Activated CD4-positive, alpha-beta T cell treated with anti-CD3 and anti-CD28 coated beads, Interleukin-2, amount 10 ng/mL, durations not matched to agents 7 days and 5 days (primary cell): ENCODE data around the gene ASIC5. TPM values are rescaled to one million over a fixed set of nuclear protein-coding genes. Genes with fewer than 3 reads are reported as not detected.

Source experiments
- CTCF ChIA-PET: fragments of 350-600 bp; sonication (Branson Sonifier 250); formaldehyde crosslinking; loops from one replicate; lab custom pipeline; 2021; ENCODE audit warnings: antibody characterized with exemption; lab: Charles Lee
- POLR2A ChIA-PET: fragments of 350-600 bp; sonication (Branson Sonifier 250); formaldehyde crosslinking; loops from one replicate; lab custom pipeline; 2021; ENCODE audit warnings: antibody characterized with exemption; lab: Charles Lee
- DNase-seq: peaks from one replicate; pipeline ENCODE4 v3.0.0-alpha.2; 2020
- H3K27ac Mint-ChIP-seq: one replicate; pipeline ENCODE4 v1.8.0; 2021; ENCODE audit warnings: mild to moderate bottlenecking, moderate library complexity, mixed read lengths
- H3K27me3 Mint-ChIP-seq: one replicate; pipeline ENCODE4 v1.8.0; 2021; ENCODE audit warnings: mixed read lengths
- H3K36me3 Mint-ChIP-seq: one replicate; pipeline ENCODE4 v1.8.0; 2021; ENCODE audit warnings: low read depth, mixed read lengths
- H3K4me1 Mint-ChIP-seq: one replicate; pipeline ENCODE4 v1.8.0; 2021; ENCODE audit warnings: mixed read lengths
- H3K4me3 Mint-ChIP-seq: one replicate; pipeline ENCODE4 v1.8.0; 2021; ENCODE audit warnings: mild to moderate bottlenecking, moderate library complexity, mixed read lengths
- H3K9me3 Mint-ChIP-seq: one replicate; pipeline ENCODE4 v1.8.0; 2021; ENCODE audit warnings: mixed read lengths
- total RNA-seq, 2 experiments: library from RNA; stranded (reverse); gene quantifications; one replicate each; pipeline ENCODE4 v1.2.3, GENCODE V29; 2021

The ASIC5 gene
- total RNA-seq, 2 experiments from 2014 or later: not detected

DNA sequence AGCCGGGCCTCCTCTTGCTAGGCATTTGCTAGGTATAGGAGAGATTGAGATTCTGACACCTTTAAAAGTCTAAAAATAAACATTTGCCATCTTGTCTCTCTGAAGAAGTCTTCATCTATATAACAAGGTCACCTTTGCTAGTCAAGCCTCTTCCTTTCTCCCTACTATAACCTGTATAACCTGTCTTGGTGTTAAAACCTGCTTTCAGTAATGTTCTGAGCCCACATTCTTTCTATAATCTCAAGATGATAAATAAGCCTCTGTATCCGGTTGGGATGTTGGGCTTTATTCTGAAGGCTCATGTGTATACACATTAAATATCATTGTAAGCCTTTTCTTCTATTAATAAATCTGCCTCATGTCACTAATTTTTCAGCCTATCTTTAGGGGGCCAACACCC lies 10.2 kb downstream of the ASIC5 start:
- Mint-ChIP-seq H3K4me3 (no peak overlapping the region), H3K27ac (no peak overlapping the region), H3K4me1 (no peaks in the 10 kb centered on the region), H3K9me3 (no peaks in the 10 kb centered on the region), H3K36me3 (no peaks in the 10 kb centered on the region), H3K27me3 (no peaks in the 10 kb centered on the region)
- POLR2A ChIA-PET: no interaction called here
- DNase-seq: no peak
- CTCF ChIA-PET: no interaction called here

DNA sequence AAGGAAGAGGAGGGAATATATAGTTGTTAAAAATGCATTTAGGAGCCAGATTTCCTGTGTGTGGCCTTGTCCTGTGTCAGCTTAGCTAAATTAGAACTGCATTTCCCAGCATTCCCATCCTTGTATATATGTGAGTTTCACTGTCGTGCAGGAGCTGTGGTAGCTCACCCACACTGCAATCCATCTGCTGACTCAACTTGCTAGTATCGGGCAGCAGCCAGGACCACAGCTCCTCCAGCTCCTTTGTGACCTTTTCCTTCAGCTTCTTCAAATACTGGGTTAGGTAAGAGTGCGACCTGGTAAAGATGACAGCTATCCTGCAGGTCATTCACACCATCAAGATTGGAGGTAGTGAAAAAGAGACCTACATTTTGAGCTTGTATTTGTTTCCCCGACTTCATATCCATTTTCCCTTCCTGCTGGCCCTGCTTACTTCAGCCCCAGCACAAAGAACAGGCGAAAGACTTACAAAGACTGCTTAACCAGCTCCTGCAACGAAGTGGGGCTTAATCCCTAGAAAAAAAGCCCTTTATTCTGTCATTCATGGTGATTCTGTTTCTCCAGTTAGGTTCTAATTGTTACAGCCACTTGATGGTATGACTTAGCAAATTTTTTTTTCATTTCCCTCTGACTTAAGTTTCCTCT lies 11.4 kb downstream of the ASIC5 start:
- POLR2A ChIA-PET: no interaction called here
- no peak overlapping the region for H3K27ac Mint-ChIP-seq
- CTCF ChIA-PET: no interaction called here
- H3K9me3 Mint-ChIP-seq: no peaks in the 10 kb centered on the region
- H3K27me3 Mint-ChIP-seq: no peaks in the 10 kb centered on the region
- no peak for DNase-seq
- H3K4me3 Mint-ChIP-seq: no peak overlapping the region
- H3K4me1 Mint-ChIP-seq: no peaks in the 10 kb centered on the region
- no peaks in the 10 kb centered on the region for H3K36me3 Mint-ChIP-seq

DNA sequence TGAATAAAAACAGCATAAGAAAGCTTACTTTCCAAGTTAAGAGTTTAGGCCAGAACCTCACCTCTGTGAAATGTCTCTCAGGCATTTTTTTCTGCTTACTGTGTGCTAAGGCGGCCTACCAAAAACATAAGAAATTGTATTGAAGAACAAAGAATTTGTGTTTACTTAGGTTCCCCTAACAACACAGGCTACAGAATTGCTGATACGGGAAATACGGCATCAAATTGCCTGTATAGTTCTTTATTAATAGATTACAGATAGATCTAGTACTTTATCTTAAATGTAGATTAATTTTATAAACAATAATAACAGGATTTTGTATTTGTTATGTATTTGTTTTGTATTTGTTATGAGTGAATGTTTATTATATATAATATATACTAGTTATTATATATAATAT lies 12.9 kb downstream of the ASIC5 start:
- DNase-seq: no peak
- H3K36me3 Mint-ChIP-seq: no peaks in the 10 kb centered on the region
- no peak overlapping the region for H3K4me3 Mint-ChIP-seq
- ChIA-PET POLR2A (no interaction called here), CTCF (no interaction called here)
- H3K27ac Mint-ChIP-seq: no peak overlapping the region
- no peaks in the 10 kb centered on the region for H3K4me1 Mint-ChIP-seq
- no peaks in the 10 kb centered on the region for H3K9me3 Mint-ChIP-seq
- no peaks in the 10 kb centered on the region for H3K27me3 Mint-ChIP-seq

DNA sequence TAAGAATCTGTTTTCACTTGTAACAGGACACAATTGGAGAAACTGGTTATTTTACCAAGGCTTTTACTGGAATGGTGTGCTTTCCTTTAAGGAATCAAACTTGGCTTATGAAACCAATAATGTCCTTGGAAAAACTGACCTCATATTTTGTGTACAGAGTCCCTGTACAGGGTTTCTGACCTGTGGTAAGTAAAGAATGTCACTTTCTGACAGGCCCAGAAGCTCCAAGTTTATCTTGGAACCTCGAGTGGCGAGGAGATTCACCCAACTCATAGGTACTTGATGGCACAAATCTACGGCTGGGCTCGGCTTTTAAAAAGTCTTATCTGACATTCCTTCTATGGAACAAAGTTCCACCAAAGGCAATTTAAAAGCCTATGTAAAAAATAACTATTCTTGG lies 17.0 kb downstream of the ASIC5 start:
- Mint-ChIP-seq H3K27me3 (no peaks in the 10 kb centered on the region), H3K9me3 (no peaks in the 10 kb centered on the region), H3K4me1 (no peaks in the 10 kb centered on the region), H3K4me3 (no peak overlapping the region), H3K27ac (no peak overlapping the region), H3K36me3 (no peaks in the 10 kb centered on the region)
- DNase-seq: no peak
- ChIA-PET POLR2A (no interaction called here), CTCF (no interaction called here)

DNA sequence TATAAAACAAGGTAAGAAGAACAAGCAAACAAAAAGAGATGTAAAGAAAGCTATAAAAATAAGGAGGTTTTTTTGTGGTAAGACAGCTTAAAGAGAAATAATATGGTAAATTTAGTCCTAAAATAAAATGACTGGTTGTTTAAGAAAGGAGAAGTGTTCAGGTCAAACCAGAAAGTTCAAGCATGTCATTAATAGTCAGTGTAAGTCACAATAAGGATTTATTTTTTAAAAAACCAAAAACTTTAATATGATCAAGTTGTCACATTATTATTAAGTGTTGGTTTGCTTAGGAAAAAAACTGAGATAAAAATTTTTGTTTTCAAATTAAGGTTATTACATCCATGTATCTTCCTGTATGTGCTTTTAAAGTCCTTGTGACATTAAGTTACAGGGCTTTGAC lies 19.1 kb downstream of the ASIC5 start:
- no peak overlapping the region for H3K27ac Mint-ChIP-seq
- no peaks in the 10 kb centered on the region for H3K36me3 Mint-ChIP-seq
- no peaks in the 10 kb centered on the region for H3K4me1 Mint-ChIP-seq
- no peaks in the 10 kb centered on the region for H3K27me3 Mint-ChIP-seq
- no peak overlapping the region for H3K4me3 Mint-ChIP-seq
- DNase-seq: no peak
- ChIA-PET POLR2A (no interaction called here), CTCF (no interaction called here)
- no peaks in the 10 kb centered on the region for H3K9me3 Mint-ChIP-seq

DNA sequence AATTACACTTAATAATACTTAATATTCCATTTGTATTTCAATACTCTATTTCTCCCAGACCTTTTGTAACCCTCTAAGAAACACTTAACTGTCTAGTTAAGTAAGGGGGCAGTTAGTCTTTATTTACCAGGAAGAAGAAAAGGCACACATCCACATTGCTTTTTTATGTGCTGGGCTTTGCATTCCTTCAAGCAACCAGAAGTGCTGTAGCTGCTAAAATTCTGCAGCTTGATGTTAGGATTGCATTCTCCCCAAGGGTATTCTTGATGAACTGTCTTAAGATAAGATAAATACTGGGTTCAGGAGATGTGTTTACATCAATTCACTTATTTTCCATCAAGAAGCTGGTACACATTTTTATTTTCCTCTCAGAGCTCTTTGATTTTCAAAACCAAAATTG lies 24.0 kb downstream of the ASIC5 start:
- H3K4me3 Mint-ChIP-seq: no peak overlapping the region
- peaks cover 2% of the 10 kb centered on the region for H3K27me3 Mint-ChIP-seq
- DNase-seq: no peak
- ChIA-PET CTCF (no interaction called here), POLR2A (no interaction called here)
- no peak overlapping the region for H3K27ac Mint-ChIP-seq
- no peaks in the 10 kb centered on the region for H3K4me1 Mint-ChIP-seq
- H3K36me3 Mint-ChIP-seq: no peaks in the 10 kb centered on the region
- no peaks in the 10 kb centered on the region for H3K9me3 Mint-ChIP-seq

DNA sequence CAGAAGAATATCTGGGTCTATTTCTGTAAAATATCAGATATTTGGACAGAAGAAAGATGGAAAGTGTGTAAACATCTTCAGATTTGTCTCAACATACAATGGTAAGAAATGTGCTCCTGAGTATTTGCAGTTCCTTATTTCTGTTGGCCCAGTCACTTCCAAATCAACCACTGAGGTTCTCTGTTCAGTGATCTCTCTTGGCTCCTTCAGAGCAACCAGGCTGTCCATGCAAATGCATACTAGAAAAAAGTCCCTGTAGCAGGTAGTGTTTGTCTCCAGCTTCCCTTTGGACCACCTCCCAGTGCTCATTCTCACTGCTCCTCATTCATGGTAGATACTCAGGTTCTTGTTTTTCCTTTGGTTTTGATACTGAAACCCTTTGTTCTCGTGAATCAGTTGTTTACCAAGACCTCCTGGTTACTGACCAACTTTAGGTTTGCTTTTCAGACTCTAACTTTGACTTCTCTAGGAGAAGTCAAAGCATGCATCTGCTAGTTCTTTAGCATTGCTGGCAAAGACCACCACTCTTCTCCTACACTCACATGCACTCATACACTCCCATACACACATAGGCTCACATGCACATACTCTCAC lies 28.8 kb downstream of the ASIC5 start:
- peaks cover 4% of the 10 kb centered on the region for H3K27me3 Mint-ChIP-seq
- no peaks in the 10 kb centered on the region for H3K36me3 Mint-ChIP-seq
- H3K4me3 Mint-ChIP-seq: no peak overlapping the region
- CTCF ChIA-PET: no interaction called here
- H3K27ac Mint-ChIP-seq: no peak overlapping the region
- DNase-seq: no peak
- H3K4me1 Mint-ChIP-seq: no peaks in the 10 kb centered on the region
- POLR2A ChIA-PET: no interaction called here
- H3K9me3 Mint-ChIP-seq: no peaks in the 10 kb centered on the region

DNA sequence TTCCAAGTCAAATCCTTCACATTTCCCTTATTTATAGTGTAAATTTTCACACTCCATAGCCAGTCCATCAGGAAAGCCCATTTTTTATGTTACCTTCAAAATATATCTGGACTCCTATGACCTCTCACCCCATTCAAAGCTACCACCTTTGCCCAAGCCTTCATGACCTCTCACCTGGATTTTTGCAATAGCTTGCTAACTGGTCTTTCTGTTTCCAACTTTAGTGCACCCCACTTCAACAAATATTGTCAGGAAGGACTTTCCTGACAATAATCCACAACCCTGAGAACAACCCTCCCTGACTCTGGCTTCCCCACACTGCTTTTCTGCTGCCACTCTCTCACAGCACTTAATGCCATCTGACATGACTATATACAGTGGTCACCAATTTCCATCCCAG lies 33.4 kb downstream of the ASIC5 start:
- H3K27ac Mint-ChIP-seq: no peak overlapping the region
- ChIA-PET POLR2A (no interaction called here), CTCF (no interaction called here)
- no peak for DNase-seq
- no peaks in the 10 kb centered on the region for H3K9me3 Mint-ChIP-seq
- no peaks in the 10 kb centered on the region for H3K36me3 Mint-ChIP-seq
- H3K4me3 Mint-ChIP-seq: no peak overlapping the region
- H3K27me3 Mint-ChIP-seq: peaks cover 2% of the 10 kb centered on the region
- no peaks in the 10 kb centered on the region for H3K4me1 Mint-ChIP-seq

DNA sequence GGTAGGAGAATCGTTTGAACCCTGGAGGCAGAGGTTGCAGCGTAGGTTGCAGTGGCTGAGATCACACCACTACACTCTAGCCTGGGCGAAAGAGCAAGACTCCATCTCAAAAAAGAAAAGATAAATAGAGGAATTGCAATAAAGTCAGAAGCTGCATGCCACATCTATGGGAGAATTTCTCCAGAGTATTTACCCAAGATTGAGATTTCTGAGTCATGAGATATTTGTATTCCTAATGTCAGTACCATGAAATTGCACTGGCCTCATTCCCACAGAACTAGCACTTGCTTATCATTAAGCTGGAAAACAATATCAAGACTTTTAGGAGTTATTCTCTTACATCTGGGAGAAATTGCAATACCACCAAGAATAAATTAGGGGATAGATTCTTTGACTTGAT lies 37.4 kb downstream of the ASIC5 start:
- Mint-ChIP-seq H3K36me3 (no peaks in the 10 kb centered on the region), H3K27me3 (peaks cover 5% of the 10 kb centered on the region), H3K4me3 (no peak overlapping the region), H3K4me1 (no peaks in the 10 kb centered on the region), H3K9me3 (no peaks in the 10 kb centered on the region), H3K27ac (no peak overlapping the region)
- ChIA-PET CTCF (no interaction called here), POLR2A (no interaction called here)
- DNase-seq: no peak

DNA sequence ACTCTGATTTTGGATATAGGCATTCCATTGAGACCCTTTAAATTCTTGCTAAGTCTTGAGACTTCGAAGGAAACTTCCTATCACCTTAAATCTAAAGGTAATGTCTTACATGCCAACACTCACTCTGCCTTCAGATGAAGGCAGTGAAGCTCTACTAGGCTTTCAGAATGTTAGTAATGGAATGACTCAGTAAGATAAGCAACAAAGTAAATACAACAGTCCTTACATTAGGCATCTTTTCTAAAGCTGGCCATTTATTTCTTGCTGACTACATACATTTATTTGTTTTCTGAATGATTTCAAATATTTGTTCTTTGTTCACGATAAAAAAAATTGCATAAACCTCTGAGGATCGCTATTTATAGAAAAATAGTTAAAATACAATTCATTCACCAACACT lies 43.5 kb downstream of the ASIC5 start:
- no peaks in the 10 kb centered on the region for H3K4me1 Mint-ChIP-seq
- H3K27me3 Mint-ChIP-seq: peaks cover 3% of the 10 kb centered on the region
- H3K27ac Mint-ChIP-seq: no peak overlapping the region
- CTCF ChIA-PET: no interaction called here
- no peaks in the 10 kb centered on the region for H3K36me3 Mint-ChIP-seq
- no peaks in the 10 kb centered on the region for H3K9me3 Mint-ChIP-seq
- POLR2A ChIA-PET: no interaction called here
- no peak for DNase-seq
- no peak overlapping the region for H3K4me3 Mint-ChIP-seq

DNA sequence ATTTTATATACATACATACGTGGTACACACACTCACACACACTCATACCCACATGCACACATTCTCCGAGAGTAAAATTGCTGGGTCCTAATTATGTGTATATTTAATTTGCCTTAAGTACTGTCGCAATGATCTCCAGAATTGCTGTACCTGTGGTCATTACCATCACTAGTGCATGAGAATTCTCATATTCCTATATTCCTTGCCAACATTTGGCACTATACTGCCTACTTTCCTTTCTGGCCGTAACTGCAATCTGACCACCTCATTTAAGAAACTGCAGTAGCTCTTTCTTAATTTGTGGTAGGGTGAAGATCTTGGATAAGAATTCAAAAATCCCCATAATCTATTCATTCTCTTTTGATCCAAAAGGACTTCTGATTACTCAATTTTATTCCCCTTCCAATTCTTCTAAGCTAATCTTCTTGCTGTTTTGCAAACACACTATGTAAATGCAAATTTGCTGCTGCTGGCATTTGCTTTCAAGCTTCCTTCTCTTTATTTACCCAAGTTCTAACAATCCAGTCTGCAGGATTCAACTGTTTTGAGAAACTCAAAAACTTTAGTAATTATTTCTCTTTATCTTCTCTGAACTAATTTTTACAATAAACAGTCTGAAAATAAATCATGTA lies 45.1 kb downstream of the ASIC5 start:
- ChIA-PET POLR2A (no interaction called here), CTCF (no interaction called here)
- Mint-ChIP-seq H3K9me3 (no peaks in the 10 kb centered on the region), H3K4me1 (no peaks in the 10 kb centered on the region), H3K36me3 (no peaks in the 10 kb centered on the region), H3K27ac (no peak overlapping the region), H3K4me3 (no peak overlapping the region), H3K27me3 (no peaks in the 10 kb centered on the region)
- DNase-seq: no peak

DNA sequence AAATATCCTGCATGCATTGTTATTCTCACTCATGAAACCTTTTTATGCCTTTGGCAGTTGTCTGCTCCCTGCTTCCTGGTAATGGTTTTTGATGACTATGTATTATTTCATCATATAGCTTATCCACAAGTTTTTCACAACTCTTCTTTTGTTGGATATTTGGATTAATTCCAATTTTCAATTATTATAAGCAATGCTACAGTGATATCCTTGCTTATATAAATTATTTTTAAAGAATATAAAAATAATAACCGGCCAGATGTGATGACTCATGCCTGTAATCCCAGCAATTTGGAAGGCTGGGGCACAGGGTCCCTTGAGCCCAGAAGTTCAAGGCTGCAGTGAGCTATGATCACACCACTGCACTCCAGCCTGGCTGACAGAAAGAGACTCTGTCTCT lies 47.0 kb downstream of the ASIC5 start:
- H3K27ac Mint-ChIP-seq: no peak overlapping the region
- no peaks in the 10 kb centered on the region for H3K27me3 Mint-ChIP-seq
- H3K4me1 Mint-ChIP-seq: no peaks in the 10 kb centered on the region
- no peak overlapping the region for H3K4me3 Mint-ChIP-seq
- H3K36me3 Mint-ChIP-seq: no peaks in the 10 kb centered on the region
- no peaks in the 10 kb centered on the region for H3K9me3 Mint-ChIP-seq
- ChIA-PET CTCF (no interaction called here), POLR2A (no interaction called here)
- DNase-seq: no peak

DNA sequence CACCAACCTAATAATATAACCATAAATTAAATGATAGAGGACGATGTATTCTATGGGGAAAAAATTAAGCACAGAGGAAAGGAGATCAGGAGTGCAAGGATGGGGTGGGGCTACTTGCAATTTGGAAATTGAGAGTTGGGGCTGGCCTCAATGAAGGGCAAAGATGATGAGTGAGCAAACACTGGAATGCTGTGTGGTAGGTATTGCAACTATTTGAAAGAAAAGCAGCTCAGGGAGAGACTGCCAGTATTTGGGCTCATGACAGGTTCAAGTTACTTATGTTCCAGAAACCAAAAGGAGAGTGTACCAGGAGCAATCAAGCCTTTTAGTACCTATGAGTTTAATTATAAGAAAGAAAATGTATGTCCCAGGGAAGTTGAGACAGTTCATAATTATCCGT lies 47.4 kb downstream of the ASIC5 start:
- H3K9me3 Mint-ChIP-seq: no peaks in the 10 kb centered on the region
- POLR2A ChIA-PET: no interaction called here

DNA sequence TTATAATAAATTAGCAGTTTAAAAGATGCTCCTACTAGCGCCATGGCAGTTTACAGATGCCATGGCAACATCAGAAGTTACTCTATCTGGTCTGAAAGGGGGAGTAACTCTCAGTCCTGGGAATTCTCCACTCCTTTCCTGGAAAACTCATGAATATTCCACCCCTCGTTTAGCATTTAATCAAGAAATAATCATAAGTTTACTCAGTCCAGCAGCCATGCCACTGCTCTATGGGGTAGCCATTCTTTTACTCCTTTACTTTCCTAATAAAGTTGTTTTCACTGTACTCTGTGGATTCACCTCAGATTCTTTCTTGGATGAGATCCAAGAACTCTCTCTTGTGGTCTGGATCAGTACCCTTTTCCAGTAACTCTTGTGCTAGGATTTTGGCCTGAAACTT lies 55.0 kb downstream of the ASIC5 start:
- Mint-ChIP-seq H3K36me3 (no peaks in the 10 kb centered on the region), H3K4me3 (no peak overlapping the region), H3K27me3 (no peaks in the 10 kb centered on the region), H3K4me1 (no peaks in the 10 kb centered on the region), H3K9me3 (no peaks in the 10 kb centered on the region), H3K27ac (no peak overlapping the region)
- POLR2A ChIA-PET: interaction anchor here (2.2 kb wide), 1 partner anchor 143 kb away, joined by 10 read pairs; the partner anchor contains the start of gene CTSO
- DNase-seq: no peak
- CTCF ChIA-PET: no interaction called here

More for the DNA sequence above, 47.4 kb downstream of the ASIC5 start:
- CTCF ChIA-PET: no interaction called here
- DNase-seq: no peak
- H3K36me3 Mint-ChIP-seq: no peaks in the 10 kb centered on the region
- no peaks in the 10 kb centered on the region for H3K4me1 Mint-ChIP-seq
- H3K4me3 Mint-ChIP-seq: no peak overlapping the region
- no peak overlapping the region for H3K27ac Mint-ChIP-seq
- H3K27me3 Mint-ChIP-seq: no peaks in the 10 kb centered on the region
